GM10847 (cell line): ENCODE results near the gene ZNF618.

Source experiments
- POLR2A ChIP-seq: IDR thresholded peaks from 2 replicates; pipeline ENCODE4 v1.6.1; 2011; ENCODE audit not compliant: insufficient read length; ENCODE audit errors: extremely low read depth

ZNF618 gene

DNA sequence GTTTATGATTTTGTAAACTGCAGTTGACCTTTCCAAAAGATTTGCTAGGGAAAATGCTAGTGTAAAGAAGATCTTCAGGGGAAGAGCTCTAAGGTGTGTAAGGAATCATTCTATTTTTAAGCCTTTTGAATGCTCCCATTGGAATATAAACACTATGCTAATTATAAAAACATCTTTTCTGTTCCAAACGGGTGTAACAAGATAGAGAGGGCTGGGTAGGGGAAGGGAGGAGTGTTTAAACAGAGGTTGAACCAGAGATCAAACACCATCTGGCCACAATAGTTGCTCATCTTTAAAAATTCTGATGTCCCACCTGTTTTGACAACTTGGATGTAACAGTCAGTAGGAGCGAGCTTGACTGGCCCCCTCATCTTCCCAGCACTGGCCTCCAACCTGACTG lies 38.4 kb downstream of the ZNF618 start:
- no peak for TF ChIP-seq POLR2A

DNA sequence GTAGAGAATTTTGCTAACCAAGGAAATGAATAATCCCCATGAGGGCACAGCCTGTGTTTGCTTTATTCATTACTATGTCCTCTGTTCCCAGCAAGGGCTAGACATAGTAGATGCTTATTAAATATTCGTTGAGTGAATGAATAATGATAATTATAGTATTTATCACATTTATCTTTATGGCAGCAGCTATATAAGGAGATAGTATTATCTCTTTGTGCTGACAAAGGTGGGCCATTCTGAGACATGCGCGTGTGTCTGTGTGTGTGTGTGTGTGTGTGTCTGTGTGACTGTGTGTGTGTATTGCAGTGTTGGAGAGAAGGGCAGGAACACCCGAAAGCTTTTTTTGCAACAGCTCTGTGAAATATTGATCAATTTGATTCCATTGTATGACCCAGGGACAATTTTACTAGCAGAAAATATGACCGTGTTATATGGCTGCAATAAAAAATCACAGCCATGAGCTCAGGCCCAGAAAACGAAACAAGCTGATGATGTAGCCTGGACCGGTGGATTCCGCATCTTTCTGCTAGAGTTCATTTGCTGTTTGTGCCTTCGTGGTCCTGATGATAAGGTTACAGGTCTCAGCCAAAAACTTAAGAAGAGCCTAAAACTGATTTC lies 39.8 kb downstream of the ZNF618 start:
- TF ChIP-seq POLR2A = no peak

DNA sequence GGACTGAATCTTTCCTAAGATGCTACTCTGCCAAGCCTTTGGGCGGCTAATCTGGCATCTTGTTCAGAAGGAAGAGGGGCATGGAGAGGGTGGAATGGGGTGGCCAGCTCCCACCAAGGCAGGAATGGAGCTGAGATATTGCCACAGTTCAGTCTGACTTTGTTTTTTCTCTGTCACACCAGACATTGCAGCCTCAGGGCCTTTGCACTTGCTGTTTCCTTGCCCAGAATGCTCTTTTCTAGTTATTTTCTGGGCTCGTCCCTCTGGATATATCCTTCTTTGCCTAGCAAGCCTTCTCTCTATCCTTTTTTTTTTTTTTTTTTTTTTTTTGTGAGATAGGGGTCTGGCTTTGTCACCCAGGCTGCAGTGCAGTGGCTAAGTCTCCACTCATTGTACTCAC lies 40.8 kb downstream of the ZNF618 start:
- TF ChIP-seq POLR2A = no peak

DNA sequence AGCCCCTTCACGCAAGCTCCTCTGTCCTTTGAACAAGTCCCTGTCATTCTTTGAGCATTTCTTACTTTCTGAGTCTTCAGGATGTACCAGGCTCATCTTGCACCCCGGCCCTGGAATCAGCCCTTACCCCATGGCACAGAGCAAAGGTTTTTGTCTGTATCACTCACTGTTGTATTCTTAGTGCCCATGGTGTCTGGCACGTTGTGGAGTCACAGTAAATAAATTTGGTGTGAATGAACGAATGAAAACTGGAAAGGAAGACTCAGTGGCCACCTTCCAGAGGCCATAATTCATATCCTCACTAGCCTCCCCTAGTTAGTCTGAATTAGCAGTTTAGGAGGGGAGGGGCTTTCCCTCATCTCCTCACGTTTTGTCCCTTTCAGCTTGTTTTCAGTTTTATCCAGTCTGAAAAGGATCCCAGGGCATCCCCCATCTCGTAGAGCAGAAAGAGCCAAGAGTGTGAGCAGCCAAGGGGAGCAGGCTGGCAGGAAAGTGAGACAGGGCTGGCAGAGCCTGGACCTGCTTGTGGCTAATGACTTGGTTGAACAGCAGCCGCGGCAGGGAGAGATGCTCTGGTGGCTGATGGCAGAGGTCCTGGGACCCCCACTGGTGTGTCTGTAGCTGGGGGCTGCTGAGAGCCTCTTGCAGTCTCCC lies 42.7 kb downstream of the ZNF618 start:
- no peak for TF ChIP-seq POLR2A

DNA sequence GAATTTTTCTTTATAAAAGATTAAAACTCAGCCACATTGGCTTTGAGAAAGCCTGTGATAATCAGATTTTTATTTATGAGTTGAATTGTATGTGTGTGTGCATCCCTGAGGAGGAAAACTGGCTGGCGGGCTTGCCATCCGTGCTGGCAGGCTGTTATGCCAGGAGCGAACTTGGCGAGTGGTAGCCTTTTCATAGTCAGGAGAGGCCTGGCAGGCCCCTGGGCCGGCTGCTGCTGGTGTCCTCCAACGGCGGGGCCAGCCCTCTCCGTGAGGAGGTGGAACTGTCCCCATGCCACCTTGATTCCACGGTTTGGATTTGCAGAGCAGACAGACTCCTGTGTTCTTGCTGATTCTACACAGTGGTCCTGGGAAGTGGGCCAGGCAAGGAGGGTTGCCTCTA lies 43.3 kb downstream of the ZNF618 start:
- TF ChIP-seq POLR2A = no peak

DNA sequence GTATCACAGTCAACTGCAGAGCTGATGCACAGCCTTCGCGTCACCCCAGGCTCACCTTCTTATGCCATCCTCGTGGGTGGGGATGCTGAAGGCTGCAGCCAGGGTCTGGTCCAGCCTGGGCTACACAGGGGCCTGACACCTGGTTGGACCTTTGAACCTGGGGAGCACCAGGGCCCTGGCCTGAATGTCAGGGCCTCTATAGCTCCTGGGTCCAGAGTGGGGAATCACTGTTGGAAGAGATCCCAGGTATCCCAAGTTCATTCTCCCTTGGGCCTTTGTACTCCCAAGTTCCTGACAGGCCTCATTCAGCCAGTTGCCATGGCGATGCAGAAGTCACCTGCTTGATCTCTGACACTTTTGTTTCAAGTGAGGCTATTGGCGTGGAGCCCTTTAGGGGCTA lies 43.8 kb downstream of the ZNF618 start:
- TF ChIP-seq POLR2A = no peak

DNA sequence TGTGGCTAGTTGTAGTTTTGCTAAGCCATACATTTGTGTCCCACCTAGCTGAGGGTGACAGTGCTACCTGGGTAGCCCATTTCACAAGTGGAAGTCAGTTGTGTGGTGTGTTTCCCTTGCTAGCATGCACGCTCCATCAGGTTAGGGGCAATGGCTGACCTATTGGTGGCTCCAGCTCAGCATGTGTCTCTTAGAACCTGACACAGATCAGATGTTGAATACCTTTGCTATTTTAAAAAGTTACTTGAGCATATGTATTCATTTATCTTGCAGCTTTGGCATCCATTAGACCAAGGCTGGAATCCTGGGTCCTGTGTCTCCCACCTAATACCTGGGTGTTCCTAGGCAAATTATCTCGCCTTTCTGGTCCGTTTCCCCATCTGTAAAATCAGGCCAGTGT lies 44.8 kb downstream of the ZNF618 start:
- no peak for TF ChIP-seq POLR2A

DNA sequence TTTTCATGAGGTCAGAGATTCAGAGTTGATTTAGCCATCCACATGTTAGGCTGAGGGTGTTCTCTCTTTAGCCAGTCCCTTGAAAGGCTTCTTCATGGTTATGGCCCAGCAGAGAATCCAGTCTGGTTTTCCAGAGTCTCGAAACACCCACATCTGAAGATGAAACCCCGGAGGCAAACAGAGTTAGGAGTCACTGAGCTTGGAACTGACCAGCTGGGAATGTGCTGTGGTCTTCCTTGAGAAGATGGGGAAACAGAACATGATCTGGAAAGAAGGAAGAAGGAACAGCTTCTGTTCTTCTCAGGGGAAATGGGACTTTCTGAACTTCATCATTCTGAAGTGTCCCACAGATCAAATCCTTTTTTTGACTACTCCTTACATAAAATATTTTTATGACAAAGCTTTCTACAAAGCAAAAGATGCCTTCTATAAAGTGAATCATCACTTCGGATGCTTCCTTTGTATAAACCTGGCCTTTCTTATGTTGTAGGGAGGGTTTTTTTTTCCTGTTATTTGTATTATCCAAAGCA lies 45.4 kb downstream of the ZNF618 start:
- no peak for TF ChIP-seq POLR2A

DNA sequence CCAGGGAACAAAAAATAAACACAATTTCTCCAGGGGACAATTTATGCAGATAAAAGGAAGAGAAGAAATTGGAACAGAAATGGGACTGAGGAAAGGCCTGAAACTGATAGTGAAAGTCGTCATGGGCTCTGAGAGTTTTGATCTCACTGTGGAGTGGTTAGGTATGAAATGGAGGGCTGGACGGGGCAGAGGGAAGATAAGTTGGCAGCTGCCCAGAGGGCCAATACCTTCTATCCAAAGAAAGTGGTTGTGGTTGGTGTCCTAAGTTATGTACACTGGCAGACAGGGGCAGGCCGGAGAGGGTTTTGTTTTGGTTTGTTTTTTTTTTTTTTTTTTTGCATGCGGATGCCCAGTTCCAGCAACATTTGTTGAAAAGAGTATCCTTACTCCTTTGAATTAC lies 46.1 kb downstream of the ZNF618 start:
- TF ChIP-seq POLR2A = no peak

DNA sequence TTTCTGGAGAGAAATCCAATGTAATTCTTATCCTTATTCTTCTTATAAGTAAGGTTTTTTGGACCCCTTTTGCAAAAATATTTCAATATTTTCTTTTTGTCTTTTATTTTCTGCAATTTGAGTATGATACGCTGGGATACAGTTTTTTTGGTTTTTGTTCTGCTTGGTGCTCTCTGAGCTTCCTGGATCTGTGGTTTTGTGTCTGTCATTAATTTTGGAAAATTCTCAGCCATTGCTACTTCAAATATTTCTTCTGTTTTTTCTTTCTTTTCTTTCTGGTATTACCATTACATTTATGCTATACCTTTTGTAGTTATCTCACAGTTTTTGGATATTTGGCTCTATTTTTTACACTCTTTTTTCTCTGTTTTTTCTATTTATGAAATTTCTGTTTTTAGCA lies 50.1 kb downstream of the ZNF618 start:
- no peak for TF ChIP-seq POLR2A

DNA sequence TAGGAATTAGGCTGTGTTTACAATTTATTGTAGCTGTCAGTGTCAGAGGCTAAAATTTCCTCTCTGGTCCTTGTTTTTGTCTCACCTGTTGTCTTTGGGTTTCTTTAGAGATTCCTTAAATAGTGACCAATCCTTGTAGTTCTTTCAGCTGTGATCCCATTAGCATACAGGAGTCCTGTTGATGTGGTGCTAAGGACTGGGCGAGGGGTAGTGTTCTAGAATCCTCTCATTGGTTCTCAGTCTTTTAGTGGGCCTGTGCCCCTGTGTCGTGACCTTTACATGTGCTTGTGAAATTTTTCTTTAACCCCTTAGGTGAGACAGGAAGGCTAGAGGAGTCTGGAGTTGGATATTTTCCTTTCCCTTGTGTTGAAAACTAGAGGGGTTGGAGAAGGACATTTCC lies 51.2 kb downstream of the ZNF618 start:
- TF ChIP-seq POLR2A = no peak

DNA sequence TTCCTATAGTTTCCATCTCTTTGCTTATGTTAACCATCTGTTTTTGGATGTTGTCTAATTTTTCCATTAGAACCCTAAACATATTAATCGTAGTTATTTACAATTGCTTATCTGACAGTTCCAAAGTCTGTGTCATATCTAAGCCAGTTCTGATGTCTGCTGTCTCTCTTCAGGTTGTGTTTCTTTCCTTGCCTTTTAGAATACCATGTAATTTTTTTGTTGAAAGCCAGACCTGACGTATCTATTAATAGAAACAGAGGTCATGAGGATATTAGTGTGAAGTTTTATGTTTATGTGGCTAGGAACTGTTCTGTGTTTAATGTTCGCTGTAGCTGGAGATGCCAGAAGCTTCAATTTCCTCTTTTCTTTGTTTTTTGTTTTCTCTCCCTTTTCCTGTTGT lies 52.2 kb downstream of the ZNF618 start:
- TF ChIP-seq POLR2A = no peak

DNA sequence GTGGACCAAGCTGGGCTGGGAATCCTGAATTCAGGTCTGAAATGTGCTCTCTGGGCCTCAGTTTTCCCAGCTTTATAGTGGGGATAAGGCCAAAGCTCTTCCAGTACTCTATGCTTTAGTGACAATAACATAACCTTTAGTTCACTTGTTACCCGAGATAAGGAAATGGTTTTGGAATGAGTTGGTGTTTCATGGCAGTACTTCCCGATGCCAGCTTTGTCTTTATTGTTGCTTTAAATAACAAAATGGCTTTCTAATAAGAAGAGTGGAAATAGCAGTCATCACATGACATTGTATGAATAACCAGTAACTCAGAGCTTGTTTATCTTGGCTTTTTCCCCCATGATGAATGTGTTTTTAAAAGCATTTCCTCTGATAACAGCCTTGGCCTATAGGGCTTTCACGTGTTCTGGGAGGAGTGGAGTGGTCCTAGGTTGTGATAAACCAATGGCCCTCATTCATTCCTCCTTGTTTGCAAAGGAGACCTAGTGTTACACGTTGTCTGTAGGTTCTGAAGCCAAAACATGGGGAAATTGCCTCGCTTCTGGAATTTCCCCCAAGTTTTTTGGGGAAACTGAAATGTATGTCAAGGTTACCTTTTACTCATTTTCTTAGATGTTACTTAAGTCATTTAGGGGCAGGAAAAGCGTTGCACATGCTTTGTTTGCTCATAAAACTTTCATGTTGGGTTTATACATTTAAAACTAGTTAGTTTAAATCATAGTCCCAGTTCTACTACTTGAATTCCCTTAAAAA lies 53.7 kb downstream of the ZNF618 start:
- no peak for TF ChIP-seq POLR2A

DNA sequence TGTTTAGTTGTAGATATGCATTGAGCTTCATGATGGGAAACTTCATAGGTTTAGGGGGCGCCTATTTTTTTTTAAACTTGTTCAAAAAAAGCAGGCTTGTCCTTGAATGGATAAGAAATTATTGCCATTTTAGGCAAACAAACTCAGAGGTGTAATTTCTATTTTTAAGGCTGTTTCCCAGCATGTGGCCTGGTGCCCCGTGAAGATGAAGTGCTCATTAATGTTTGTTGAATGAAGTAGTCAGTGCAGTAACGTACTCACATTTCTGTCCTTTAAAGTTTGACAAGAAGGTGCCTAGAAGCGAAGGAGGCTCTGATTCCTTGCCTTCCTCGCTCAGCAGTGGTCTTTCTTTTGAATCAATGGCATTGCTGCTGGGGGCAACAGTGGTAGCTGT lies 54.3 kb downstream of the ZNF618 start:
- no peak for TF ChIP-seq POLR2A

DNA sequence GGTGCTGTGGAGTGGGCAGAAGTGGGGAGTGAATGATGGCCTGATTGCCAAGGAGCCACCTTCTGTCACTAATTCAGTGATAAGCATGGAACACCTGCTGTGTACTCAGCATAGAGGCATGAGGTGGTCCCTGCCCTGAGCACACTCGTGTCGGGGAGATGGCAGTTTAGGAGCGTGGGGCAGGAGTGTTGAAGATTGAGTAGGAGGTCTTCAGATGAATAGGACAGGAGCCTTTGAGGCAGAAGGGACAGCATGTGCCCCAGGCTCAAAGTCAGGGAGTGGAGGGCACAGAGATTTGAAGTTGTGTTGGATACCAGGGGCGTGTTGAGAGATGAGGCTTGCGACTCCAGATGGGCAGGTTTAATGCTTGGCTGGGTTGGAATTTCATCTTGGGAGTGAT lies 55.0 kb downstream of the ZNF618 start:
- no peak for TF ChIP-seq POLR2A

DNA sequence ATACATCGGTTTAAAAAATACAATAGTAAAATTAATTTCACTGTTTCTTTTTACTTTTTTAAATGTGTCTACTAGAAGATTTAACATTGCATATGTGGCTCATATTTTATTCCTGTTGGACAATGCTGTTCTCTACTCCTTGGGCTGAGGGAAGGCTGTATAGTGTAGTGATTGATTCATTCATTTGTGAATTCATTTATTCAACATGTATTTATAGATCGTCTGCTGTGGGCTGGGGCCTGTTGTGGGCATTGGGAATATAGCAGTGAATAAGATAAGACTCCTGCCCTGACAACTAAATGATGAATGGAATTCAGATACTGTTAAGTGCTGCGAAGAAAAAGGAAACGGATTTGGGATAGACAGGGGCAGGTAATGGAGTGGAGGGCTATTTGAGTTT lies 55.7 kb downstream of the ZNF618 start:
- TF ChIP-seq POLR2A = no peak
